ENCODE results near the gene MALRD1. TPM values are rescaled to one million over a fixed set of nuclear protein-coding genes. Genes with fewer than 3 reads are reported as not detected.

Gene MALRD1
- total RNA-seq, 1 donor from 2014 or later: 7.0 TPM

DNA sequence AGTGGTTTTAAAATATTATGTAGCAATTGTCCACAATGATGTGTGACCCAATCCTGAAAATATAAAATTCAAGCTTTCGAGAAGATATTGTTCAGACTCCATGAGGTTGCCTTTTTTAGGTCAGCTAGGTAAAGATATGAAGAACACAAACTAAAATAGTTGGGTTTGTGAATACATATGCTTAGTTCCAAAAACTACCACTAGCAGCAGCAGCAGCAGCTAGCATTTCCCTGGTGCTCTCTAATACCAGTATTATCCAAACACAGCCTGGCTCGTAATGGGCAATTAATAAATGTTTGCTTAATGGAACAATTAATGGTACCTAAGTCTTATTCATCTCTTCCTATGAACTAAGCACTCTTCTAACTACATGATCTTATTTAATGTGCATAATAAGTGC, 362.5 kb downstream of the MALRD1 start:
- intact Hi-C loops (cut with DNase I): no loop called here
- Histone ChIP-seq H3K27me3 (no peaks in the 10 kb centered on the region), H3K9me3 (no peaks in the 10 kb centered on the region), H3K4me3 (no peak overlapping the region), H3K27ac (no peak overlapping the region), H3K36me3 (no peaks in the 10 kb centered on the region), H3K4me1 (no peaks in the 10 kb centered on the region)
- ATAC-seq (no peak), DNase-seq (no peak)
- TF ChIP-seq, protein P1, sequence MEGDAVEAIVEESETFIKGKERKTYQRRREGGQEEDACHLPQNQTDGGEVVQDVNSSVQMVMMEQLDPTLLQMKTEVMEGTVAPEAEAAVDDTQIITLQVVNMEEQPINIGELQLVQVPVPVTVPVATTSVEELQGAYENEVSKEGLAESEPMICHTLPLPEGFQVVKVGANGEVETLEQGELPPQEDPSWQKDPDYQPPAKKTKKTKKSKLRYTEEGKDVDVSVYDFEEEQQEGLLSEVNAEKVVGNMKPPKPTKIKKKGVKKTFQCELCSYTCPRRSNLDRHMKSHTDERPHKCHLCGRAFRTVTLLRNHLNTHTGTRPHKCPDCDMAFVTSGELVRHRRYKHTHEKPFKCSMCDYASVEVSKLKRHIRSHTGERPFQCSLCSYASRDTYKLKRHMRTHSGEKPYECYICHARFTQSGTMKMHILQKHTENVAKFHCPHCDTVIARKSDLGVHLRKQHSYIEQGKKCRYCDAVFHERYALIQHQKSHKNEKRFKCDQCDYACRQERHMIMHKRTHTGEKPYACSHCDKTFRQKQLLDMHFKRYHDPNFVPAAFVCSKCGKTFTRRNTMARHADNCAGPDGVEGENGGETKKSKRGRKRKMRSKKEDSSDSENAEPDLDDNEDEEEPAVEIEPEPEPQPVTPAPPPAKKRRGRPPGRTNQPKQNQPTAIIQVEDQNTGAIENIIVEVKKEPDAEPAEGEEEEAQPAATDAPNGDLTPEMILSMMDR (IDR thresholded peaks at IDR 0.05): no peak

DNA sequence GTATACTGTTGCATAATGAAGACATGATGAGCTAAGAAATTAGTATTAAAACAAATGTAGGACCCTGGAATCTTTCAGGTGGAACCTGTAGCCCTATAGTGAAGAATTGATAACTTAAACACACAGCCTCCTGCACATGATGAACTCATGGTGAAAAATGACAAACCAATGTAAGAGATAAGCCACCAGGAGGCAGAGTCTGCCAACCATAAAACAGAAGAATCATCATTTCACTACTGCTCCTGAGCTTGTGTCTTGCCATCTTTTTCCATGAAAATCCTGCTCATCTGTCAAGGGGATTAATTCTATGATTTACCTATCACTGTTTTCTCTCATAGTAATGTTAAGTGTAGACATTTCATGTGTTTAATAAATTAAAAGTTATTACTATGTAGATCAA, 363.9 kb downstream of the MALRD1 start:
- no peak overlapping the region for H3K4me3 ChIP-seq
- intact Hi-C loops (cut with DNase I): no loop called here

DNA sequence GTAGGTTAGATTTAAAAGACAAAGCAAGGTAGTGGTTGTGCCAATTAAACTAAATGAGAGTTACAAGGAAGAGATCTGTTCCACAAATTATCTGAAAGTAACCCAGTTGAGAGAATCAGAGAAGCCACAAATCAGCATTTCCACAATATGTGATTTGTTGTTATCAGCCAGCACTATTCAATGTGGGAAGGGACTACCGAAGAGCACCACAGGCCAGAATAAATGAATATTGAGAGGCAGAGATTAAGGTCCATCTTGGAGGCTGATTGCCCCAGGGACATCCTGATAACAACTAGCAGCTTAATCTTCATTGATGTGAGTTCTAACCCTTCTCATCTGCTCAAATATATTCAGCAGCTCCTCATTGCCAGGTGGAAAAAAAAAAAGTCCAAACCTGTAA, 367.6 kb downstream of the MALRD1 start:
- Histone ChIP-seq H3K9me3 (no peaks in the 10 kb centered on the region), H3K27ac (no peak overlapping the region), H3K4me1 (no peaks in the 10 kb centered on the region), H3K27me3 (no peaks in the 10 kb centered on the region), H3K4me3 (no peak overlapping the region), H3K36me3 (no peaks in the 10 kb centered on the region)
- TF ChIP-seq, protein P1 (IDR thresholded peaks at IDR 0.05): no peak
- intact Hi-C loops (cut with DNase I): no loop called here
- ATAC-seq (no peak), DNase-seq (no peak)

More for the DNA sequence above, 363.9 kb downstream of the MALRD1 start:
- no peaks in the 10 kb centered on the region for H3K9me3 ChIP-seq
- no peaks in the 10 kb centered on the region for H3K27me3 ChIP-seq
- DNase-seq (no peak), ATAC-seq (peak; percentile 47)
- H3K4me1 ChIP-seq: no peaks in the 10 kb centered on the region
- no peaks in the 10 kb centered on the region for H3K36me3 ChIP-seq
- TF ChIP-seq, protein P1 (IDR thresholded peaks at IDR 0.05): peak; percentile 44
- H3K27ac ChIP-seq: no peak overlapping the region

DNA sequence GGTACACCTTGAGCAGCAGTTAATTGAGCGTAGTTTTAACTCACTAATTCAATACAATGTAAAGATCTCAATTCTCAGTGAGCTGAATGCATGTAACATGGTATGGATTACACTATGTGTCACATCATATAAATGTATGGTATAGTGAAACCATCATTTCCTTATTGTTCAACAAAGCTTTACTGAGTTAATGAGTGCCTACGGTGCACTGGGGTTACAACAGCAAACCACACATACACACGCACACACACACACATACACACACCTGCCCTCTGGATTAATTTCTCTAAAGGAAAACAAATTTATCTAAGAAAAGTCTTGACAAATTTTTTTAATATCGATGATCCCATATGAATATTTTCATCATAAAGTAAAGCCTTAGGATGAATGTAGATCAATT, 369.1 kb downstream of the MALRD1 start:
- intact Hi-C loops (cut with DNase I): no loop called here
- DNase-seq (no peak), ATAC-seq (no peak)

DNA sequence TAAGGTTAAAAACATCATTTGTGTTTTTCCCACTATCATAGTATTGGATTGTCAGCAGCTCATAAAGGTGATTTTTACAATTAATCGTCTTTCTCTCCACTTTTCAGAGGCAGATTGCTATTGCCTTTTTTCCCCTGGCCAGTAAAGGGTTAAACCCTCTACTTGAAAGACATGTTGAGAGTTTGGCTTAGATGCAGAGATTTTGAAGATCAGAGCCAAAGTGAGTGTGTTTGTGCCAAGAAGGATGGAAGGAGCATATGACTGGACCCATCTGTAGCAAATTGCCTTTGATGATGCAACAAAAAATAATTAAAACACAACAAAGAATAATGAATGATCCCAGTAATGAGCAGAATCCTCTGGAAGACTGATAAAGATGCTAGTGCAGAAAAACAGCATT, 373.1 kb downstream of the MALRD1 start:
- Histone ChIP-seq H3K4me3 (no peak overlapping the region), H3K27ac (no peak overlapping the region), H3K36me3 (no peaks in the 10 kb centered on the region), H3K4me1 (no peaks in the 10 kb centered on the region), H3K9me3 (no peaks in the 10 kb centered on the region), H3K27me3 (no peaks in the 10 kb centered on the region)
- no peak for DNase-seq
- TF ChIP-seq, protein P1 (IDR thresholded peaks at IDR 0.05): no peak
- no peak for ATAC-seq
- intact Hi-C loops (cut with DNase I): no loop called here

More for the DNA sequence above, 369.1 kb downstream of the MALRD1 start:
- Histone ChIP-seq H3K9me3 (no peaks in the 10 kb centered on the region), H3K4me3 (no peak overlapping the region), H3K27ac (no peak overlapping the region), H3K27me3 (no peaks in the 10 kb centered on the region), H3K4me1 (no peaks in the 10 kb centered on the region), H3K36me3 (no peaks in the 10 kb centered on the region)
- TF ChIP-seq, protein P1 (IDR thresholded peaks at IDR 0.05): no peak

DNA sequence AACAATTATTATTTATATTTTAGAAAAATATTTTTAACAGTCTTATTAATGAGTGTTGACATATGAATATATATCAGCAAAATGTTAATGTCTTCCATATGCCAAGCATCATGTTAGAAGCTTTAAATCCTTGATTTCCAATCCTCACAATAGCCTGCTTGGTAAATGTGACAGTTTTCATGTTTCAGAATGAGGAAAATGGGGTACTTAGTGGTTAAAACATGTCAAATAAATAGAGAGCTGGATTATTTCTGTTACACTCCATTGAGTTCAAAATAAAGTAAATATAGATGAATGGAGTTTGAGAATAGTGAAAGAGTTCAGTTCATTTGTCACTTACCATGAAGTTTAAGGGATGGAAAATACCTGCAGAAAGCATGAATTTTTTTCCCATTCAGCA, 377.4 kb downstream of the MALRD1 start:
- DNase-seq (no peak), ATAC-seq (no peak)
- Histone ChIP-seq H3K27ac (no peak overlapping the region), H3K9me3 (no peaks in the 10 kb centered on the region), H3K4me1 (no peaks in the 10 kb centered on the region), H3K36me3 (no peaks in the 10 kb centered on the region), H3K27me3 (no peaks in the 10 kb centered on the region), H3K4me3 (no peak overlapping the region)
- intact Hi-C loops (cut with DNase I): no loop called here
- TF ChIP-seq, protein P1 (IDR thresholded peaks at IDR 0.05): no peak
